IMR-90 (cell line): ENCODE results near the gene SDK1. TPM values are rescaled to one million over a fixed set of nuclear protein-coding genes. Genes with fewer than 3 reads are reported as not detected.

Experiments
- ATAC-seq: fragments of 200-7000 bp; cut with Tn5 transposase; 2 replicates; pipeline ENCODE4 v1.9.1; 2020; ENCODE audit warnings: low read depth, mild to moderate bottlenecking, moderate library complexity
- BruUV-seq: library from RNA; stranded (reverse); fragments of 400-500 nt; replicated peaks from 2 replicates; lab custom pipeline; 2021; lab: Mats Ljungman, UMichigan
- CTCF ChIA-PET: fragments of 300-600 bp; formaldehyde crosslinking; extraction: SDS; loops from one replicate; lab custom pipeline; 2021; ENCODE audit warnings: antibody characterized with exemption; lab: Yijun Ruan, JAX
- POLR2A ChIA-PET: fragments of 300-600 bp; sonication (Branson Sonifier 250); formaldehyde crosslinking; loops from one replicate; lab custom pipeline; 2022; ENCODE audit warnings: antibody characterized with exemption; ENCODE audit not compliant: unreplicated experiment; lab: Charles Lee
- DNase-seq: peaks from one replicate; pipeline ENCODE4 v3.0.0; 2013
- H2AFZ ChIP-seq: replicated peaks from 2 replicates; pipeline ENCODE3; 2013; ENCODE audit warnings: low read length, mild to moderate bottlenecking; ENCODE audit not compliant: poor library complexity
- H2AK5ac ChIP-seq: 2 replicates; pipeline ENCODE4 v1.6.1; 2013; ENCODE audit warnings: low read depth, low read length, inconsistent platforms
- H2AK9ac ChIP-seq: replicated peaks from 2 replicates; pipeline ENCODE3; 2013; ENCODE audit warnings: mild to moderate bottlenecking, low read depth, low read length, moderate library complexity; ENCODE audit not compliant: poor library complexity
- H2BK120ac ChIP-seq: 2 replicates; pipeline ENCODE4 v1.6.1; 2013; ENCODE audit warnings: low read depth, low read length, inconsistent platforms
- H2BK15ac ChIP-seq: 3 replicates; pipeline ENCODE4 v1.6.1; 2013; ENCODE audit warnings: low read depth, low read length, inconsistent platforms
- H2BK20ac ChIP-seq: 2 replicates; pipeline ENCODE4 v1.6.1; 2013; ENCODE audit warnings: low read depth, mild to moderate bottlenecking, inconsistent platforms, low read length, moderate library complexity
- H2BK5ac ChIP-seq: 2 replicates; pipeline ENCODE4 v1.6.1; 2013; ENCODE audit warnings: mild to moderate bottlenecking, low read depth, low read length, inconsistent platforms; ENCODE audit not compliant: poor library complexity, severe bottlenecking
- H3K14ac ChIP-seq: replicated peaks from 2 replicates; pipeline ENCODE4 v1.6.1; 2013; ENCODE audit warnings: low read depth, low read length, inconsistent platforms
- H3K18ac ChIP-seq: 2 replicates; pipeline ENCODE4 v1.6.1; 2013; ENCODE audit warnings: low read depth, low read length, control low read depth
- H3K23ac ChIP-seq: 2 replicates; pipeline ENCODE4 v1.6.1; 2013; ENCODE audit warnings: low read depth, low read length, inconsistent platforms
- H3K27ac ChIP-seq: 2 replicates; pipeline ENCODE4 v1.5.1; 2013; ENCODE audit warnings: mild to moderate bottlenecking, control low read depth, low read length; ENCODE audit not compliant: insufficient read depth
- H3K27me3 ChIP-seq: 2 replicates; pipeline ENCODE4 v1.6.1; 2013; ENCODE audit warnings: low read length; ENCODE audit not compliant: control insufficient read depth, insufficient read depth
- H3K36me3 ChIP-seq: 2 replicates; pipeline ENCODE4 v1.6.1; 2013; ENCODE audit warnings: low read length, mixed read lengths; ENCODE audit not compliant: control insufficient read depth, insufficient read depth
- H3K4ac ChIP-seq: 2 replicates; pipeline ENCODE4 v1.6.1; 2013; ENCODE audit warnings: low read depth, low read length, inconsistent platforms
- H3K4me1 ChIP-seq: 2 replicates; pipeline ENCODE4 v1.6.1; 2013; ENCODE audit warnings: low read length, mixed read lengths; ENCODE audit not compliant: control insufficient read depth, insufficient read depth
- H3K4me2 ChIP-seq: 2 replicates; pipeline ENCODE4 v1.6.1; 2013; ENCODE audit warnings: low read depth, mild to moderate bottlenecking, control low read depth, low read length, moderate library complexity
- H3K4me3 ChIP-seq: 2 replicates; pipeline ENCODE4 v1.5.1; 2013; ENCODE audit warnings: low read depth, mild to moderate bottlenecking, control low read depth, low read length, moderate library complexity; ENCODE audit not compliant: insufficient read depth
- H3K56ac ChIP-seq: 2 replicates; pipeline ENCODE4 v1.6.1; 2013; ENCODE audit warnings: low read length, inconsistent platforms; ENCODE audit not compliant: insufficient read depth; ENCODE audit errors: extremely low read depth
- H3K79me1 ChIP-seq, 2 experiments: 2 replicates each; pipeline ENCODE4 v1.6.1; 2013; ENCODE audit warnings: low read length in 2 of 2, inconsistent platforms in 1 of 2, low read depth in 1 of 2
- H3K9ac ChIP-seq: 2 replicates; pipeline ENCODE4 v1.6.1; 2013; ENCODE audit warnings: low read depth, low read length, control low read depth
- H3K9me1 ChIP-seq: 2 replicates; pipeline ENCODE4 v1.6.1; 2013; ENCODE audit warnings: low read length, inconsistent platforms; ENCODE audit not compliant: insufficient read depth
- H3K9me3 ChIP-seq: 2 replicates; pipeline ENCODE4 v1.6.1; 2013; ENCODE audit warnings: low read length; ENCODE audit not compliant: control insufficient read depth, insufficient read depth
- H4K20me1 ChIP-seq: 2 replicates; pipeline ENCODE4 v1.6.1; 2013; ENCODE audit warnings: low read length, inconsistent platforms; ENCODE audit not compliant: insufficient read depth
- H4K5ac ChIP-seq: 2 replicates; pipeline ENCODE4 v1.6.1; 2013; ENCODE audit warnings: mild to moderate bottlenecking, low read depth, low read length, control low read depth
- H4K8ac ChIP-seq, 2 experiments: 2 replicates each; pipeline ENCODE4 v1.6.1; 2013; ENCODE audit warnings: low read depth in 2 of 2, low read length in 2 of 2, control low read depth in 1 of 2, inconsistent platforms in 1 of 2
- H4K91ac ChIP-seq: 2 replicates; pipeline ENCODE4 v1.6.1; 2013; ENCODE audit warnings: low read depth, low read length, inconsistent platforms; ENCODE audit not compliant: insufficient read depth
- FOS ChIP-seq: fragments of 150-350 bp; IDR thresholded peaks from 2 replicates; pipeline ENCODE4 v1.6.1; 2016; ENCODE audit warnings: low read depth, low read length
- RCOR1 ChIP-seq: IDR thresholded peaks from 2 replicates; pipeline ENCODE4 v1.6.1; 2012; ENCODE audit warnings: mild to moderate bottlenecking, low read length, improper control_type of control experiment; ENCODE audit not compliant: insufficient replicate concordance
- WGBS, 2 experiments: methylation state at CpG; one replicate each; pipeline versions ENCODE4 v1.1.5 to v1.1.7; 2013; ENCODE audit warnings: missing lambda C conversion rate in 2 of 2; ENCODE audit not compliant: insufficient read length in 1 of 2; ENCODE audit errors: extremely low coverage in 2 of 2; 5-methylcytosine and 5-hydroxymethylcytosine counted together
- dilution Hi-C: fragments of 300-500 bp; cut with HindIII; formaldehyde crosslinking; loops from one replicate; pipeline ENCODE4 v1.14.3; 2018; ENCODE audit warnings: low sequenced_read_pairs; ENCODE audit not compliant: unreplicated experiment
- in situ Hi-C: fragments of 300-500 bp; cut with MboI; formaldehyde crosslinking; loops from 3 replicates; pipeline ENCODE4 v1.14.3; 2019; ENCODE audit warnings: low sequenced_read_pairs, inconsistent platforms, mixed read lengths
- intact Hi-C: fragments of 100-400 bp; cut with micrococcal nuclease; formaldehyde crosslinking; loops from 2 replicates; pipeline ENCODE4 v1.10.0; 2022
- polyA plus RNA-seq, 3 experiments: library from polyadenylated mRNA; depleted of rRNA; stranded (reverse); fragments of >200 nt; gene quantifications; 2 replicates each; pipeline ENCODE4 v1.2.3, GENCODE V29; 2012; ENCODE audit warnings: low replicate concordance in 1 of 3
- total RNA-seq: library from RNA; depleted of rRNA; stranded (reverse); fragments of >200 nt; gene quantifications from 2 replicates; pipeline ENCODE4 v1.2.3, GENCODE V29; 2012
- TF ChIP-seq, protein P1 (sequence below): fragments of 150-350 bp; IDR thresholded peaks from 2 replicates; pipeline ENCODE4 v1.6.1; 2017; ENCODE audit warnings: mild to moderate bottlenecking, antibody characterized with exemption, low read length, low read depth

The SDK1 gene
- total and polyA plus RNA-seq, 2 of the 4 experiments (the other 2 are of a cell fraction), result 1.5 to 1.6 TPM

DNA sequence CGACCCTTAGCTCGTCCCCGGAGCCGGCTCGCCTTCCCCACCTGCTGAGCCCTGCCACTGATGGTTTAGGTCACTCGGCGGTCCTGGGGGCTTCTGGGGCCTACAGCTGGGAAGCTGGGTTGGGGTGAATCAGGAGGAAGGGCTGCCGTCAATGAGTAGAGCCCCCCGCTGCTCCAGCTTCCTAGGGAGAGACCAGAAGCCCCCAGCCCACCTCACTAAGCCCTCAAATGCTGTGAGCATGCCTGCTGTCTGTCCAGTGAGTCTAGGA, 885.4 kb downstream of the SDK1 start:
- no peak overlapping the region for H3K4me3 ChIP-seq
- dilution Hi-C loops (no loop called here), in situ Hi-C loops (no loop called here), intact Hi-C loops (no loop called here)
- no peak overlapping the region for H2AK9ac ChIP-seq
- peaks cover 11% of the 10 kb centered on the region for H3K9me3 ChIP-seq
- no peak overlapping the region for H2AK5ac ChIP-seq
- ChIA-PET POLR2A (no interaction called here), CTCF (interaction anchor here (0.5 kb wide), 1 partner anchor 304 kb away, joined by 3 read pairs; no protein-coding TSS in a partner anchor)
- H3K4ac ChIP-seq, result no peak overlapping the region
- no peak overlapping the region for H3K27ac ChIP-seq
- no peak overlapping the region for H2AFZ ChIP-seq
- no peak overlapping the region for H3K23ac ChIP-seq
- no peak overlapping the region for H4K8ac ChIP-seq
- no peak overlapping the region for H3K4me2 ChIP-seq
- no peak overlapping the region for H3K9ac ChIP-seq
- no peak overlapping the region for H3K56ac ChIP-seq
- WGBS, 2 experiments, result no CpG with 5 or more reads among the region's 9 CpGs
- no peak overlapping the region for H4K5ac ChIP-seq
- H2BK20ac ChIP-seq, result no peak overlapping the region
- no TSS peak for BruUV-seq
- no peak overlapping the region for H3K18ac ChIP-seq
- H4K20me1 ChIP-seq, result no peaks in the 10 kb centered on the region
- no peaks in the 10 kb centered on the region for H3K79me1 ChIP-seq
- no peak overlapping the region for H4K91ac ChIP-seq
- H3K4me1 ChIP-seq, result no peaks in the 10 kb centered on the region
- H2BK120ac ChIP-seq, result no peak overlapping the region
- no peak overlapping the region for H2BK5ac ChIP-seq
- H2BK15ac ChIP-seq, result no peak overlapping the region
- TF ChIP-seq RCOR1, result no peak
- TF ChIP-seq FOS, result no peak
- TF ChIP-seq, protein P1, sequence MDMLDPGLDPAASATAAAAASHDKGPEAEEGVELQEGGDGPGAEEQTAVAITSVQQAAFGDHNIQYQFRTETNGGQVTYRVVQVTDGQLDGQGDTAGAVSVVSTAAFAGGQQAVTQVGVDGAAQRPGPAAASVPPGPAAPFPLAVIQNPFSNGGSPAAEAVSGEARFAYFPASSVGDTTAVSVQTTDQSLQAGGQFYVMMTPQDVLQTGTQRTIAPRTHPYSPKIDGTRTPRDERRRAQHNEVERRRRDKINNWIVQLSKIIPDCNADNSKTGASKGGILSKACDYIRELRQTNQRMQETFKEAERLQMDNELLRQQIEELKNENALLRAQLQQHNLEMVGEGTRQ, result no peak
- H3K14ac ChIP-seq, result no peak overlapping the region
- no peaks in the 10 kb centered on the region for H3K27me3 ChIP-seq
- H3K9me1 ChIP-seq, result no peaks in the 10 kb centered on the region
- DNase-seq (no peak), ATAC-seq (no peak)
- H3K36me3 ChIP-seq, result no peaks in the 10 kb centered on the region
